NCI-H2029 treated with DMSO at 0.1 percent for 48 hours (cell line): ENCODE data around the gene CALN1.

Experiments used
- DNase-seq: peaks from one replicate; lab custom pipeline; 2025; lab: John Stamatoyannopoulos, UW

Gene CALN1

DNA sequence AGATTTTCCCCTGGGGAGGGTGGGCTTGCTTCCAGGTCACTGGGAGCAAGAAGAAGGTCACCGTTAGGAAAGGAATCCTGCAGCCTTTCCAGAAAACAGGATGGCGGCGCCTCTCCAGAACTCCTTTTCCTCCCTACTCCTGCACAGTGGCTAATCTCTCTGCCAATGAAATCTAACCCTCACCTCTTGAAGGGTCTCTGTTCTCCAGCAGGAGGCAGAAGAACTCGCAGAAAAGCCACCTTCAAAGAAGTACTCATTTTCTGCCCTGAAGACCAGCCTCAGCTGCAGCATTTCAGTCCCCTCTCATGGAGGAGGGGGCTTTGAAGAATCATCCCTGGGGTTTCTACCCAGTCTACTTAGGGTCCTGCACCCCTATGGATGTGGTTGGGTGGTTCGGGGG lies 626.9 kb downstream of the CALN1 start:
- DNase-seq: no peak

DNA sequence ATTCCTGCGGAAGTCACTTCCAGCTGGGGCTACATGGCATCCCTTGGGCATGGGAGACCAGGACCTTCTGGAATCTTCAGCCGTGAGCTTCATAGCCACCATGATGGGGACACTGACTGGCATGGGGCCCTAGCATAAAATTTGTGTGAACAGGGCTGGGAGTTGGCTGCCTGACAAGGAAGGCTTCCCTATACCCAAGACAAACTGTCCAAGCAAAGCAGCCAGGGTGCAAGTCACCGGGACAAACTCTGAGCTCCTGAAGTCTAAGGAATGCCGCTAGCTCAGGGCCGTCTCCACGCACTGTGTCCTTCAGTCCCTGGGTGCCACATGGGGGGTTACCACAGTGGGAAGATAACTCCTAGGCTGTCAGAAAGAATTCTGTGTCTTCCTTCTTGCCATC lies 627.4 kb downstream of the CALN1 start:
- DNase-seq: no peak

GRCh38 chr7:71784180-71784579 lies 628.0 kb downstream of the CALN1 start:
- no peak for DNase-seq

GRCh38 chr7:71783779-71784178 lies 628.4 kb downstream of the CALN1 start:
- no peak for DNase-seq

- no peak for DNase-seq
Observed at GRCh38 chr7:71782051-71782450, 630.1 kb downstream of the CALN1 start.

GRCh38 chr7:71780282-71780681 lies 631.9 kb downstream of the CALN1 start:
- no peak for DNase-seq

DNA sequence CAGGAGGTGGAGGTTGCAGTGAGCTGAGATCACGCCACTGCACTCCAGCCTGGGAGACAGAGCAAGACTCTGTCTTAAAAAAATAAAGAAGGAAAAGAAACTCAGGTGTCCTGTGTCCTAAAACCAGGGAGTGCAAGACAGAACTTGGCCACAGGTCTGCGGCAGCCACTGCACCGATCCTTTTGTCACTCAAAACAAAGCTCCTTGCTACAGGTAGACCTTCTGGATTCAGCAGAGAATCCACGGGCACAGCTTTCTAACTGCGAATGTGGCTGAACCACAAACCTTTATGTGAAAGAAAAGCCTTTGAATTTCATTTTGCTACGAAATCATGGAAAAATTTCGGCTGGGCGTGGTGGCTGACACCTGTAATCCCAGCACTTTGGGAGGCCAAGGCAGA lies 634.9 kb downstream of the CALN1 start:
- DNase-seq: no peak

DNA sequence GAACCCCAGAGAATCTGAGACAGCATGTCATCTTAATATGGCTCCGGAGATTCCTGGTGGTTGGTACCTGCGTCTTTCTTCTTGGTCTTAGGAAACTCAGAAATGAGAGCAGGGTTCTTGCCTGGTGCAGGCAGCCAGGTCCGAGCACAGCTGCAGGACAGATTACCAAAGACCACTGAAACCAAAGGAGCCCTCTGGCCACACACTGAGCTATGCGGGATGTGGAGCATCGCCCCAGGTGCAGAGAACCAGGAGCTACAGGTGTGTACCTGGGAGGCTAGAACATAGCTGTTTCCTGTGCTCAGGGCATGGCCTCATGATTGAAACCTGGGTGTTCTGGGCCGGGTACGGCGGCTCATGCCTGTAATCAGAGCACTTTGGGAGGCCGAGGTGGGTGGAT lies 635.4 kb downstream of the CALN1 start:
- no peak for DNase-seq

DNA sequence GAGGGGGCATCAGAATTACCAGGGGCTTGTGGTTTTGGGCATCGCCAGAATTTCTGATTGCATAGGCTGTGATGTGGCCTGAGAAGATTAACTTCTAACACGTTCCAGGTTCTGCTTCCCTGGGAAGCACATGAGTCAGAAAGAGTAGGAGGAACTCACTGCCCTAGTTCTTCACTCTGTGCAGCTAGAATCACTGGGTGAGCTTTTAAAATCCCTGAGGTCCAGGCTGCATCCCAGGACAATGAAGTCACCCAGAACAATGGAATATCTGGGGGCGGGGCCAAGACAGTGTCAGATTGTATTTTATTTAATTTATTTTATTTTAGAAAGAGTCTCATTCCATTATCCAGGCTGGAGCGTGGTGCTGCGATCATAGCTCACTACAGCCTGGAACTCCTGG lies 636.5 kb downstream of the CALN1 start:
- no peak for DNase-seq

DNA sequence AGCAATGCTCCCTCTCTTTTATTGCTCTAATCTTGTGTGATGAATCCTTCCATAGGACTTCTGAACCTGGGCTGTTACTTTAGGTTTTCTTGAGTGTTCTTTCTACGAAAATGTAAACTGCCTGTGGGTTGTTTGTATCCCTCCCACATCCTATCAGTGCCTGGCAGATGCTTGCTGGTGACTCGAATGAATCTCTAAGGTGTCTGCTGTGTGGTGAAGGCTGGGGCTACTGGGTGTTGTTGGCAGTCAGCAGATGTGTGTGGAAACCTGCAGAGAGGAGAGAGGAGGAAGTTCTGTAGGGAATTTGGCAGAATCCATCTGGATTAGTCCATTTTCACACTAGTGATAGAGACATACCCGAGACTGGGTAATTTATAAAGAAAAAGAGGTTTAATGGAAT lies 639.4 kb downstream of the CALN1 start:
- DNase-seq: no peak

GRCh38 chr7:71770269-71770907 lies 641.8 kb downstream of the CALN1 start:
- DNase-seq: no peak

- DNase-seq: no peak
Observed at GRCh38 chr7:71769326-71769725, 642.8 kb downstream of the CALN1 start.

GRCh38 chr7:71768450-71768849 lies 643.7 kb downstream of the CALN1 start:
- no peak for DNase-seq

- DNase-seq: no peak
Observed at GRCh38 chr7:71766016-71766415, 646.1 kb downstream of the CALN1 start.

GRCh38 chr7:71761336-71761735 lies 650.8 kb downstream of the CALN1 start:
- no peak for DNase-seq

- DNase-seq: no peak
Observed at GRCh38 chr7:71754828-71755227, 657.3 kb downstream of the CALN1 start.

- no peak for DNase-seq
Observed at GRCh38 chr7:71753956-71754664, 658.0 kb downstream of the CALN1 start.

- no peak for DNase-seq
Observed at GRCh38 chr7:71753236-71753635, 658.9 kb downstream of the CALN1 start.

DNA sequence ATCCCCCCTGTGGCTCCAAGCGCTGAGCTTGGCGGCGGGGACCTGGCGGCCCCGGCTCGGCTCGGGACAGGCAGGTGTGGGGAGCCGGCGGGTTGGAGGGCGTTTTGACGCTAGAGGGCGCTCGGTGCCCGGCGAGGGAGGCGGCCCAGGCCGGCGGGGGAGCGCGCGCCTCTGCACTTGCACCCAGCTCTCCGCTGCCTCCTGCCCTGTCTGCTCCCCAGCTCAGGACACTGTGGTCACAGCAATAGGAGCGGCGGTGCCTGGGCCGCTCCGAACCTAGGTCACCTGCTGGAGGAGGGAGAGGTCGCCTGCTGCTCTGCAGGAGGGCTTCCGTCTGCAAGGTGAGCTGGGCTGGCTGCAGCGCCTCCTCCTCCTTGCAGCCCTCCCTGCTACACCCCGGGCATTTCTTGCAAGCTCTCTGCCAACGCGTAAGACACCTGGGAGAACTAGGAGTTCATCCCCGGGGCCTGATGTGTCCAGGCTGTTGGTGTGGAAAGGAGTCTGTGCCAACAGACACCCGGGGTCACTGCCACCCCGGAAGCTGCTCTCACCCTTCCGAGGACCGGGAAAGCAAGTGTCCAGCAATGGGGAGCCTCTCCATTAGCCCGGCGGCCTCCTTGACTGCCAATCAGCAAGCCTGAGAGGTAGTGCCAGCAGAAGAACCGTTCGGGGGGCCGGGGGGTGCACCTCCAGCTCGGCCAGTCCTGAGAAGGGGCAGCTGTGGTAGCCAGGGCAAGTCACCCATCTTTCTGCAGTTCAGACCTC lies 659.8 kb downstream of the CALN1 start:
- DNase-seq: peak; percentile 15

- no peak for DNase-seq
Observed at GRCh38 chr7:71750290-71750689, 661.8 kb downstream of the CALN1 start.

DNA sequence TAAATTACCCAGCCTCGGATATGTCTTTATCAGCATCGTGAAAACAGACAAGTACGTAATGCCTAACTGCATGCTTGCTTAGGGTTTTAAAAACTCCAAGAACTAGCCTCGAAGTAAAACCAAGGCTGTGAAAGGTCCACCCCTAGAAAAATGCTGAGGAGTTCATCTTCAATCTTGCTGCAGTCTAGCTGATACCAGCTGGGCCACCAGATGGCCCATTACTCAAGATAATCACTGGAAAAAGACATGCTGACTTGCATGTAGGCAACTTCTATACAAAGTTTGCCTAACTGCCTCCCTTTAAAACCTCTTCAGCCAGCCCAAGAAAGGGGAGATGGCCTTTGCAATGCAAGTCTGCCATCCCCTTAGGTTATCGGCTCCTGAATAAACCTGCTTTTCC lies 666.1 kb downstream of the CALN1 start:
- no peak for DNase-seq

DNA sequence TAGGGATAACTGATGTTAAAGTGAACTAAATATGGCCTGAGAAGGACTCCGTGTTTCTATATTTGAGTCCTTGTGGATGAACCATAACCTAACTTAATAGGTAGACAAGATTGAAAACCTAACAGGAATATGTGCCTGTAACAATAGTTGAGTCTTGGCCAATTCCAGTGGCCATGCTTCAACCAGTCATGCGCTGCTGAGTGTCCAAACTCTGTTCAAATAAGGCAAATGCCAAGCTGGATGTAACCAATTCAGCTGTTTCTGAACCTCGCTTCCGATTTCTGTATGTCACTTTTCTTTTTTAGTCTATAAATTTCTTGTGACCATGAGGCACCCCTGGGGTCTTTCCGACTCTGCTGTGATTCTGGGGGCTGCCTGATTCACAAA lies 672.0 kb downstream of the CALN1 start:
- no peak for DNase-seq

DNA sequence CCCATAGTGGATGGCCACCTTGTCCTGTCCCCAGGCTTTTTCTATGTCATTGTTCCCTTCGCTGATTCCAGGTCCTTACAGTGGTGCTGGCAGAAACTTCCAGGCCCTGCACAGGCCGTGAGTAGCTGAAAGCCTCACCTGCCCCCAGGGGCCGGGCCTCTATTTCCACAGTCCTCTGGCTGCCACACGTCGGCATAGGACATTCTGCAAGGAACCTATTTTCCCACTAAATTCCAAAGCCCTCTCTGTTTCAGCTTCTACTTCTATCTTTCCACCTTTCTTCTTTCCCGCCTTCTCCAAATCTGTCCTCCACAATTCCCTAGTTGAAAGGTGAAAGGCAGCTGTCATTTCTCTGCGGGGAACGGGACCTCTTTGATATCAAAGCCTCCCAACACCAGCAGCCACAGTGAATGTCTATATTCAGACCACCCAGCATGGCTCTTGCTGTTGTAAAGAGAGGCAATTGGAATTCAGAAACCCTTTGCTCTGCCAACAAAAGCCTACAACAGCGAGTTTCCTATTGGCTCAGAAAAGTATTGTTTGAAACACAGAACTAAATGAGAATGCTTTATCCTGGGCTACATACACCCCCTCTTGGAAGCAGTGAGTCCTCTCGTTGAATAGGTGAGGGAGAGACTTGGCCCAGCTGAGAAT lies 672.5 kb downstream of the CALN1 start:
- no peak for DNase-seq
